Stimulated activated naive CD8-positive, alpha-beta T cell treated with anti-CD3 and anti-CD28 coated beads, Interleukin-15, Interleukin-2, amounts not matched to agents 100 ng/mL and 50 ng/mL, for 24 hours (primary cell): Measurements from ENCODE around the gene KRT36.

Experiments
- H3K27ac Mint-ChIP-seq: one replicate; pipeline ENCODE4 v1.8.0; 2021; ENCODE audit warnings: mild to moderate bottlenecking, mixed read lengths
- H3K27me3 Mint-ChIP-seq: one replicate; pipeline ENCODE4 v1.8.0; 2021; ENCODE audit warnings: mixed read lengths
- H3K36me3 Mint-ChIP-seq: one replicate; pipeline ENCODE4 v1.8.0; 2021; ENCODE audit warnings: low read depth, mixed read lengths
- H3K4me1 Mint-ChIP-seq: one replicate; pipeline ENCODE4 v1.8.0; 2021; ENCODE audit warnings: low read depth, mixed read lengths
- H3K4me3 Mint-ChIP-seq: one replicate; pipeline ENCODE4 v1.8.0; 2021; ENCODE audit warnings: mild to moderate bottlenecking, mixed read lengths
- H3K9me3 Mint-ChIP-seq: one replicate; pipeline ENCODE4 v1.8.0; 2021; ENCODE audit warnings: mixed read lengths

KRT36 gene

GRCh38 chr17:41527063-41528023 is 37.6 kb upstream of the KRT36 start:
- Mint-ChIP-seq H3K4me1 (peaks cover 9% of the 10 kb centered on the region), H3K27me3 (peaks cover 52% of the 10 kb centered on the region), H3K4me3 (no peak overlapping the region), H3K27ac (no peak overlapping the region), H3K36me3 (no peaks in the 10 kb centered on the region), H3K9me3 (no peaks in the 10 kb centered on the region)

GRCh38 chr17:41524261-41524660 is 34.6 kb upstream of the KRT36 start:
- Mint-ChIP-seq H3K36me3 (no peaks in the 10 kb centered on the region), H3K4me1 (peaks cover 9% of the 10 kb centered on the region), H3K27ac (no peak overlapping the region), H3K27me3 (peaks cover 24% of the 10 kb centered on the region), H3K9me3 (no peaks in the 10 kb centered on the region), H3K4me3 (no peak overlapping the region)

- Mint-ChIP-seq H3K27me3 (peaks cover 19% of the 10 kb centered on the region), H3K27ac (no peak overlapping the region), H3K4me3 (no peak overlapping the region), H3K9me3 (no peaks in the 10 kb centered on the region), H3K4me1 (peaks cover 9% of the 10 kb centered on the region), H3K36me3 (no peaks in the 10 kb centered on the region)
Observed at GRCh38 chr17:41523787-41524186, 34.1 kb upstream of the KRT36 start.

GRCh38 chr17:41523225-41523593 is 33.5 kb upstream of the KRT36 start:
- Mint-ChIP-seq H3K36me3 (no peaks in the 10 kb centered on the region), H3K4me1 (peaks cover 4% of the 10 kb centered on the region), H3K4me3 (no peak overlapping the region), H3K27me3 (peaks cover 14% of the 10 kb centered on the region), H3K27ac (no peak overlapping the region), H3K9me3 (no peaks in the 10 kb centered on the region)

- no peaks in the 10 kb centered on the region for H3K36me3 Mint-ChIP-seq
- no peak overlapping the region for H3K4me3 Mint-ChIP-seq
- H3K9me3 Mint-ChIP-seq = no peaks in the 10 kb centered on the region
- no peak overlapping the region for H3K27ac Mint-ChIP-seq
- peaks cover 14% of the 10 kb centered on the region for H3K27me3 Mint-ChIP-seq
- H3K4me1 Mint-ChIP-seq = peaks cover 4% of the 10 kb centered on the region
Observed at GRCh38 chr17:41522301-41523224, 32.9 kb upstream of the KRT36 start.

GRCh38 chr17:41521574-41522261 is 32.0 kb upstream of the KRT36 start:
- Mint-ChIP-seq H3K36me3 (no peaks in the 10 kb centered on the region), H3K27ac (no peak overlapping the region), H3K9me3 (no peaks in the 10 kb centered on the region), H3K4me3 (no peak overlapping the region), H3K27me3 (peaks cover 6% of the 10 kb centered on the region), H3K4me1 (no peaks in the 10 kb centered on the region)

GRCh38 chr17:41520821-41521521 is 31.3 kb upstream of the KRT36 start:
- Mint-ChIP-seq H3K4me1 (no peaks in the 10 kb centered on the region), H3K27ac (no peak overlapping the region), H3K36me3 (no peaks in the 10 kb centered on the region), H3K9me3 (no peaks in the 10 kb centered on the region), H3K27me3 (peaks cover 5% of the 10 kb centered on the region), H3K4me3 (no peak overlapping the region)

GRCh38 chr17:41519501-41520224 is 30.0 kb upstream of the KRT36 start:
- no peaks in the 10 kb centered on the region for H3K36me3 Mint-ChIP-seq
- no peaks in the 10 kb centered on the region for H3K9me3 Mint-ChIP-seq
- no peak overlapping the region for H3K27ac Mint-ChIP-seq
- H3K27me3 Mint-ChIP-seq = no peaks in the 10 kb centered on the region
- H3K4me3 Mint-ChIP-seq = no peak overlapping the region
- no peaks in the 10 kb centered on the region for H3K4me1 Mint-ChIP-seq

GRCh38 chr17:41518789-41519449 is 29.2 kb upstream of the KRT36 start, which contains the start of gene KRT15:
Gene KRT15, minus strand, starts transcription at chr17:41518890. Its CDS starts 63 bp downstream, at chr17:41518827.
- Mint-ChIP-seq H3K4me1 (no peaks in the 10 kb centered on the region), H3K4me3 (no peak within 1 kb of the TSS), H3K27me3 (no peaks in the 10 kb centered on the region), H3K27ac (no peak within 1 kb of the TSS), H3K36me3 (no peaks in the 10 kb centered on the region), H3K9me3 (no peaks in the 10 kb centered on the region)

GRCh38 chr17:41518031-41518430 is 28.3 kb upstream of the KRT36 start:
- Mint-ChIP-seq H3K9me3 (no peaks in the 10 kb centered on the region), H3K36me3 (no peaks in the 10 kb centered on the region), H3K27ac (no peak overlapping the region), H3K27me3 (no peaks in the 10 kb centered on the region), H3K4me1 (no peaks in the 10 kb centered on the region), H3K4me3 (no peak overlapping the region)

GRCh38 chr17:41516830-41517283 is 27.1 kb upstream of the KRT36 start:
- no peaks in the 10 kb centered on the region for H3K36me3 Mint-ChIP-seq
- H3K9me3 Mint-ChIP-seq = no peaks in the 10 kb centered on the region
- no peak overlapping the region for H3K4me3 Mint-ChIP-seq
- H3K27ac Mint-ChIP-seq = no peak overlapping the region
- H3K4me1 Mint-ChIP-seq = no peaks in the 10 kb centered on the region
- no peaks in the 10 kb centered on the region for H3K27me3 Mint-ChIP-seq

- Mint-ChIP-seq H3K4me3 (no peak overlapping the region), H3K27ac (no peak overlapping the region), H3K9me3 (no peaks in the 10 kb centered on the region), H3K27me3 (no peaks in the 10 kb centered on the region), H3K36me3 (no peaks in the 10 kb centered on the region), H3K4me1 (no peaks in the 10 kb centered on the region)
Observed at GRCh38 chr17:41516147-41516829, 26.6 kb upstream of the KRT36 start.

- Mint-ChIP-seq H3K27ac (no peak overlapping the region), H3K36me3 (no peaks in the 10 kb centered on the region), H3K4me3 (no peak overlapping the region), H3K9me3 (no peaks in the 10 kb centered on the region), H3K27me3 (no peaks in the 10 kb centered on the region), H3K4me1 (no peaks in the 10 kb centered on the region)
Observed at GRCh38 chr17:41513168-41513547, 23.4 kb upstream of the KRT36 start.
